Measurements from ENCODE around the gene CACNA1B.

DNA sequence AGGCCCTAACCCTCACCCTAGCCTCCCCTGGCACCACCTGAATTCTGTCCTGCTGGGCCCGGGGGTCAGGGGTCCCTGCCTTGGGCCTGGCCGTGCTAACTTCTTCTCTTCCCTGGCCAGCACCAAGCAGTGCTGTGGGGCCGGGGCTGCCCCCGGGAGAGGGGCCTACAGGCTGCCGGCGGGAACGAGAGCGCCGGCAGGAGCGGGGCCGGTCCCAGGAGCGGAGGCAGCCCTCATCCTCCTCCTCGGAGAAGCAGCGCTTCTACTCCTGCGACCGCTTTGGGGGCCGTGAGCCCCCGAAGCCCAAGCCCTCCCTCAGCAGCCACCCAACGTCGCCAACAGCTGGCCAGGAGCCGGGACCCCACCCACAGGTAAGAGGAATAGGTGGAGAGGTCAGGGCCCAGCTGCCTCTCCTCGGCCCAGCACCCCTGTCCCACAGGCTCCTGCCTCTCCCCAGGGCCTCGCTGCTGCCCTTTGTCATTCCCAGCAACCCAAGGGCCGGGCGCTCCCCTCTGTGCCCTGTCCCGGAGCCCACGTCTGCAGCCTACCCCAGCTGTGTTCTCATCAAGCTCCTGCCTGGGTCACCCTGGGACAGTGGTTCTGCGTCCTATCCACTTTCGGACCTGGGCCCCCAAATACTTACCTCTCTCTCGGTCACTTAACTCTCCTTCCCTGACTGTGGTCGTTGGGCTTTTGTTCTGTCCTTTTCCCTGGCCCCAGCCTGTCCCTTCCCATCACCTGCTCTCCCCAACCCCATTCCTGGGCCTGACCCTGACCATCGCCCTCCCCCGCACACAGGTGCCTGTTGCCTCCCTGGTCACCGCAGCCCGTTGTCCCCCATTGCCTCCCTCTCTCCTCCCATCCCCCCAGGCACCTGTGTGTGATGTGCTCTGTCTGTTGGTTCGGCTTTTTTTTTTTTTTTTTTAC is 243.2 kb downstream of the CACNA1B start:
- TF ChIP-seq POLR2AphosphoS5 (IDR thresholded peaks at IDR 0.05; ENCODE audit: low read depth, low read length): no peak
- TF ChIP-seq ZNF274 (CRISPR knock-in tag; IDR thresholded peaks at IDR 0.05): no peak
- TF ChIP-seq, protein P1, sequence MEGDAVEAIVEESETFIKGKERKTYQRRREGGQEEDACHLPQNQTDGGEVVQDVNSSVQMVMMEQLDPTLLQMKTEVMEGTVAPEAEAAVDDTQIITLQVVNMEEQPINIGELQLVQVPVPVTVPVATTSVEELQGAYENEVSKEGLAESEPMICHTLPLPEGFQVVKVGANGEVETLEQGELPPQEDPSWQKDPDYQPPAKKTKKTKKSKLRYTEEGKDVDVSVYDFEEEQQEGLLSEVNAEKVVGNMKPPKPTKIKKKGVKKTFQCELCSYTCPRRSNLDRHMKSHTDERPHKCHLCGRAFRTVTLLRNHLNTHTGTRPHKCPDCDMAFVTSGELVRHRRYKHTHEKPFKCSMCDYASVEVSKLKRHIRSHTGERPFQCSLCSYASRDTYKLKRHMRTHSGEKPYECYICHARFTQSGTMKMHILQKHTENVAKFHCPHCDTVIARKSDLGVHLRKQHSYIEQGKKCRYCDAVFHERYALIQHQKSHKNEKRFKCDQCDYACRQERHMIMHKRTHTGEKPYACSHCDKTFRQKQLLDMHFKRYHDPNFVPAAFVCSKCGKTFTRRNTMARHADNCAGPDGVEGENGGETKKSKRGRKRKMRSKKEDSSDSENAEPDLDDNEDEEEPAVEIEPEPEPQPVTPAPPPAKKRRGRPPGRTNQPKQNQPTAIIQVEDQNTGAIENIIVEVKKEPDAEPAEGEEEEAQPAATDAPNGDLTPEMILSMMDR (CRISPR knock-in tag; IDR thresholded peaks at IDR 0.05): no peak
- no peak for TF ChIP-seq ZBTB8A (CRISPR knock-in tag; IDR thresholded peaks at IDR 0.05; ENCODE audit: borderline replicate concordance, low read depth)
- TF ChIP-seq BRCA1 (CRISPR knock-in tag; IDR thresholded peaks at IDR 0.05): no peak
- no peak for TF ChIP-seq U2AF1 (optimal IDR thresholded peaks at IDR 0.05; ENCODE audit: low read depth, low read length)
- TF ChIP-seq, protein P2, sequence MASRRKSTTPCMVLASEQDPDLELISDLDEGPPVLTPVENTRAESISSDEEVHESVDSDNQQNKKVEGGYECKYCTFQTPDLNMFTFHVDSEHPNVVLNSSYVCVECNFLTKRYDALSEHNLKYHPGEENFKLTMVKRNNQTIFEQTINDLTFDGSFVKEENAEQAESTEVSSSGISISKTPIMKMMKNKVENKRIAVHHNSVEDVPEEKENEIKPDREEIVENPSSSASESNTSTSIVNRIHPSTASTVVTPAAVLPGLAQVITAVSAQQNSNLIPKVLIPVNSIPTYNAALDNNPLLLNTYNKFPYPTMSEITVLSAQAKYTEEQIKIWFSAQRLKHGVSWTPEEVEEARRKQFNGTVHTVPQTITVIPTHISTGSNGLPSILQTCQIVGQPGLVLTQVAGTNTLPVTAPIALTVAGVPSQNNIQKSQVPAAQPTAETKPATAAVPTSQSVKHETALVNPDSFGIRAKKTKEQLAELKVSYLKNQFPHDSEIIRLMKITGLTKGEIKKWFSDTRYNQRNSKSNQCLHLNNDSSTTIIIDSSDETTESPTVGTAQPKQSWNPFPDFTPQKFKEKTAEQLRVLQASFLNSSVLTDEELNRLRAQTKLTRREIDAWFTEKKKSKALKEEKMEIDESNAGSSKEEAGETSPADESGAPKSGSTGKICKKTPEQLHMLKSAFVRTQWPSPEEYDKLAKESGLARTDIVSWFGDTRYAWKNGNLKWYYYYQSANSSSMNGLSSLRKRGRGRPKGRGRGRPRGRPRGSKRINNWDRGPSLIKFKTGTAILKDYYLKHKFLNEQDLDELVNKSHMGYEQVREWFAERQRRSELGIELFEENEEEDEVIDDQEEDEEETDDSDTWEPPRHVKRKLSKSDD (CRISPR knock-in tag; IDR thresholded peaks at IDR 0.05; ENCODE audit: low read depth): no peak
- TF ChIP-seq ZNF572 (CRISPR knock-in tag; IDR thresholded peaks at IDR 0.05): no peak

Data from HepG2 (cell line).